ENCODE results near the gene CWF19L2.

The CWF19L2 gene

GRCh38 chr11:107438148-107438547 is 19.5 kb downstream of the CWF19L2 start:
- Histone ChIP-seq H3K4me1 (ENCODE audit: control insufficient read depth, low read length) (no peaks in the 10 kb centered on the region), H3K27me3 (ENCODE audit: control insufficient read depth, low read length) (no peaks in the 10 kb centered on the region), H3K4me3 (ENCODE audit: low read length) (no peak overlapping the region), H3K36me3 (ENCODE audit: control insufficient read depth, low read length) (peaks cover 45% of the 10 kb centered on the region), H3K9me3 (ENCODE audit: control insufficient read depth, insufficient read depth, low read length) (no peaks in the 10 kb centered on the region), H3K79me2 (ENCODE audit: control insufficient read depth, low read length) (no peaks in the 10 kb centered on the region), H4K20me1 (ENCODE audit: control insufficient read depth, insufficient read depth, low read depth, low read length) (no peaks in the 10 kb centered on the region), H3K4me2 (ENCODE audit: low read length) (no peak overlapping the region), H3F3A (ENCODE audit: control insufficient read depth, insufficient read depth) (no peaks in the 10 kb centered on the region), H3K9me2 (replicated peaks; ENCODE audit: control insufficient read depth, low read length) (no peaks in the 10 kb centered on the region), H3K27ac (ENCODE audit: low read depth, low read length) (no peak overlapping the region)
- TF ChIP-seq EZH2phosphoT487 (IDR thresholded peaks at IDR 0.05; ENCODE audit: borderline replicate concordance, low read length) (no peak), CTCF (IDR thresholded peaks at IDR 0.05; ENCODE audit: low read depth, low read length, poor library complexity, severe bottlenecking) (no peak)

GRCh38 chr11:107430525-107430924 is 27.1 kb downstream of the CWF19L2 start:
- H3K9me3 ChIP-seq (ENCODE audit: control insufficient read depth, insufficient read depth, low read length) = no peaks in the 10 kb centered on the region
- H3K9me2 ChIP-seq (replicated peaks; ENCODE audit: control insufficient read depth, low read length) = no peaks in the 10 kb centered on the region
- H3K4me2 ChIP-seq (ENCODE audit: low read length) = no peak overlapping the region
- no peak overlapping the region for H3K27ac ChIP-seq (ENCODE audit: low read depth, low read length)
- H3K36me3 ChIP-seq (ENCODE audit: control insufficient read depth, low read length) = peaks cover 12% of the 10 kb centered on the region
- no peaks in the 10 kb centered on the region for H3F3A ChIP-seq (ENCODE audit: control insufficient read depth, insufficient read depth)
- no peaks in the 10 kb centered on the region for H3K27me3 ChIP-seq (ENCODE audit: control insufficient read depth, low read length)
- H4K20me1 ChIP-seq (ENCODE audit: control insufficient read depth, insufficient read depth, low read depth, low read length) = no peaks in the 10 kb centered on the region
- H3K4me1 ChIP-seq (ENCODE audit: control insufficient read depth, low read length) = no peaks in the 10 kb centered on the region
- TF ChIP-seq EZH2phosphoT487 (IDR thresholded peaks at IDR 0.05; ENCODE audit: borderline replicate concordance, low read length) (no peak), CTCF (IDR thresholded peaks at IDR 0.05; ENCODE audit: low read depth, low read length, poor library complexity, severe bottlenecking) (no peak)
- H3K79me2 ChIP-seq (ENCODE audit: control insufficient read depth, low read length) = no peaks in the 10 kb centered on the region
- no peak overlapping the region for H3K4me3 ChIP-seq (ENCODE audit: low read length)

- H3K4me2 ChIP-seq (ENCODE audit: low read length) = no peak overlapping the region
- H4K20me1 ChIP-seq (ENCODE audit: control insufficient read depth, insufficient read depth, low read depth, low read length) = no peaks in the 10 kb centered on the region
- H3K27me3 ChIP-seq (ENCODE audit: control insufficient read depth, low read length) = no peaks in the 10 kb centered on the region
- no peaks in the 10 kb centered on the region for H3K79me2 ChIP-seq (ENCODE audit: control insufficient read depth, low read length)
- no peaks in the 10 kb centered on the region for H3F3A ChIP-seq (ENCODE audit: control insufficient read depth, insufficient read depth)
- no peak overlapping the region for H3K4me3 ChIP-seq (ENCODE audit: low read length)
- H3K36me3 ChIP-seq (ENCODE audit: control insufficient read depth, low read length) = peaks cover 12% of the 10 kb centered on the region
- no peaks in the 10 kb centered on the region for H3K9me2 ChIP-seq (replicated peaks; ENCODE audit: control insufficient read depth, low read length)
- no peak overlapping the region for H3K27ac ChIP-seq (ENCODE audit: low read depth, low read length)
- no peaks in the 10 kb centered on the region for H3K9me3 ChIP-seq (ENCODE audit: control insufficient read depth, insufficient read depth, low read length)
- TF ChIP-seq EZH2phosphoT487 (IDR thresholded peaks at IDR 0.05; ENCODE audit: borderline replicate concordance, low read length) (no peak), CTCF (IDR thresholded peaks at IDR 0.05; ENCODE audit: low read depth, low read length, poor library complexity, severe bottlenecking) (no peak)
- no peaks in the 10 kb centered on the region for H3K4me1 ChIP-seq (ENCODE audit: control insufficient read depth, low read length)
Measured at GRCh38 chr11:107427569-107428180, 29.9 kb downstream of the CWF19L2 start.

Measured in DOHH2 (cell line).